ENCODE results near the gene NACC2.

The NACC2 gene

GRCh38 chr9:136010615-136011361, 84.3 kb downstream of the NACC2 start:
- Mint-ChIP-seq H3K4me3 (no peak overlapping the region), H3K27me3 (peaks cover 34% of the 10 kb centered on the region), H3K36me3 (no peaks in the 10 kb centered on the region), H3K4me1 (no peaks in the 10 kb centered on the region), H3K9me3 (no peaks in the 10 kb centered on the region), H3K27ac (no peak overlapping the region)
- ATAC-seq: peak; percentile 18

- Mint-ChIP-seq H3K27me3 (peaks cover 28% of the 10 kb centered on the region), H3K9me3 (no peaks in the 10 kb centered on the region), H3K36me3 (no peaks in the 10 kb centered on the region), H3K27ac (no peak overlapping the region), H3K4me1 (no peaks in the 10 kb centered on the region), H3K4me3 (no peak overlapping the region)
- peak; percentile 25 for ATAC-seq
These were observed 84.9 kb downstream of the NACC2 start for GRCh38 chr9:136010176-136010575.

- Mint-ChIP-seq H3K4me3 (no peak overlapping the region), H3K4me1 (no peaks in the 10 kb centered on the region), H3K27ac (no peak overlapping the region), H3K9me3 (no peaks in the 10 kb centered on the region), H3K27me3 (peaks cover 22% of the 10 kb centered on the region), H3K36me3 (no peaks in the 10 kb centered on the region)
- no peak for ATAC-seq
These were observed 85.6 kb downstream of the NACC2 start for GRCh38 chr9:136009516-136009915.

GRCh38 chr9:136008693-136008997, 86.4 kb downstream of the NACC2 start:
- no peak for ATAC-seq

GRCh38 chr9:136007934-136008692, 87.0 kb downstream of the NACC2 start:
- Mint-ChIP-seq H3K9me3 (no peaks in the 10 kb centered on the region), H3K4me3 (no peak overlapping the region), H3K27me3 (peaks cover 27% of the 10 kb centered on the region), H3K4me1 (peaks cover 7% of the 10 kb centered on the region), H3K36me3 (no peaks in the 10 kb centered on the region), H3K27ac (no peak overlapping the region)
- ATAC-seq: no peak

More at GRCh38 chr9:136008693-136008997, 86.4 kb downstream of the NACC2 start:
- peaks cover 23% of the 10 kb centered on the region for H3K27me3 Mint-ChIP-seq
- H3K4me1 Mint-ChIP-seq: peaks cover 5% of the 10 kb centered on the region
- H3K9me3 Mint-ChIP-seq: no peaks in the 10 kb centered on the region
- no peak overlapping the region for H3K27ac Mint-ChIP-seq
- H3K36me3 Mint-ChIP-seq: no peaks in the 10 kb centered on the region
- H3K4me3 Mint-ChIP-seq: no peak overlapping the region

GRCh38 chr9:136007276-136007933, 87.7 kb downstream of the NACC2 start:
- Mint-ChIP-seq H3K36me3 (no peaks in the 10 kb centered on the region), H3K4me1 (peaks cover 7% of the 10 kb centered on the region)

GRCh38 chr9:136006169-136006568, 88.9 kb downstream of the NACC2 start:
- peaks cover 7% of the 10 kb centered on the region for H3K4me1 Mint-ChIP-seq
- H3K4me3 Mint-ChIP-seq: no peak overlapping the region
- H3K27me3 Mint-ChIP-seq: peaks cover 45% of the 10 kb centered on the region
- no peak overlapping the region for H3K27ac Mint-ChIP-seq
- H3K9me3 Mint-ChIP-seq: no peaks in the 10 kb centered on the region
- ATAC-seq: no peak
- no peaks in the 10 kb centered on the region for H3K36me3 Mint-ChIP-seq

More at GRCh38 chr9:136007276-136007933, 87.7 kb downstream of the NACC2 start:
- no peak for ATAC-seq
- Mint-ChIP-seq H3K4me3 (no peak overlapping the region), H3K27me3 (peaks cover 34% of the 10 kb centered on the region), H3K27ac (no peak overlapping the region), H3K9me3 (no peaks in the 10 kb centered on the region)

GRCh38 chr9:136004712-136005111, 90.4 kb downstream of the NACC2 start:
- ATAC-seq: no peak

GRCh38 chr9:136004219-136004618, 90.9 kb downstream of the NACC2 start:
- peaks cover 7% of the 10 kb centered on the region for H3K4me1 Mint-ChIP-seq
- H3K27me3 Mint-ChIP-seq: peaks cover 29% of the 10 kb centered on the region
- no peaks in the 10 kb centered on the region for H3K36me3 Mint-ChIP-seq
- no peaks in the 10 kb centered on the region for H3K9me3 Mint-ChIP-seq
- no peak overlapping the region for H3K27ac Mint-ChIP-seq
- ATAC-seq: no peak
- H3K4me3 Mint-ChIP-seq: no peak overlapping the region

More at GRCh38 chr9:136004712-136005111, 90.4 kb downstream of the NACC2 start:
- no peaks in the 10 kb centered on the region for H3K9me3 Mint-ChIP-seq
- H3K36me3 Mint-ChIP-seq: no peaks in the 10 kb centered on the region
- no peak overlapping the region for H3K27ac Mint-ChIP-seq
- no peak overlapping the region for H3K4me3 Mint-ChIP-seq
- H3K4me1 Mint-ChIP-seq: peaks cover 7% of the 10 kb centered on the region
- peaks cover 33% of the 10 kb centered on the region for H3K27me3 Mint-ChIP-seq

- Mint-ChIP-seq H3K27ac (no peak overlapping the region), H3K4me1 (peaks cover 7% of the 10 kb centered on the region), H3K27me3 (peaks cover 29% of the 10 kb centered on the region), H3K4me3 (no peak overlapping the region), H3K9me3 (no peaks in the 10 kb centered on the region), H3K36me3 (no peaks in the 10 kb centered on the region)
- ATAC-seq: peak; percentile 18
These were observed 91.5 kb downstream of the NACC2 start for GRCh38 chr9:136003411-136004218.

- Mint-ChIP-seq H3K4me3 (no peak overlapping the region), H3K36me3 (no peaks in the 10 kb centered on the region), H3K27ac (no peak overlapping the region), H3K27me3 (peaks cover 29% of the 10 kb centered on the region), H3K4me1 (peaks cover 7% of the 10 kb centered on the region), H3K9me3 (no peaks in the 10 kb centered on the region)
- ATAC-seq: no peak
These were observed 92.2 kb downstream of the NACC2 start for GRCh38 chr9:136002881-136003280.

GRCh38 chr9:136002215-136002614, 92.9 kb downstream of the NACC2 start:
- H3K4me3 Mint-ChIP-seq: no peak overlapping the region
- no peak for ATAC-seq
- H3K27ac Mint-ChIP-seq: no peak overlapping the region
- no peaks in the 10 kb centered on the region for H3K9me3 Mint-ChIP-seq
- no peaks in the 10 kb centered on the region for H3K36me3 Mint-ChIP-seq
- H3K27me3 Mint-ChIP-seq: peaks cover 29% of the 10 kb centered on the region
- H3K4me1 Mint-ChIP-seq: peaks cover 7% of the 10 kb centered on the region

- Mint-ChIP-seq H3K27ac (no peak overlapping the region), H3K9me3 (no peaks in the 10 kb centered on the region), H3K36me3 (no peaks in the 10 kb centered on the region), H3K27me3 (peaks cover 29% of the 10 kb centered on the region), H3K4me1 (peaks cover 7% of the 10 kb centered on the region), H3K4me3 (no peak overlapping the region)
- no peak for ATAC-seq
These were observed 93.9 kb downstream of the NACC2 start for GRCh38 chr9:136001231-136001630.

GRCh38 chr9:135998410-135999071, 96.5 kb downstream of the NACC2 start:
- no peaks in the 10 kb centered on the region for H3K9me3 Mint-ChIP-seq
- H3K4me3 Mint-ChIP-seq: no peak overlapping the region
- no peak for ATAC-seq
- peaks cover 32% of the 10 kb centered on the region for H3K27me3 Mint-ChIP-seq
- no peaks in the 10 kb centered on the region for H3K36me3 Mint-ChIP-seq
- peaks cover 5% of the 10 kb centered on the region for H3K4me1 Mint-ChIP-seq
- no peak overlapping the region for H3K27ac Mint-ChIP-seq
